ENCODE measurements around the gene TAF6. TPM values are rescaled to one million over a fixed set of nuclear protein-coding genes. Genes with fewer than 3 reads are reported as not detected.

Gene TAF6
- total RNA-seq, 2 experiments from 2014 or later = 48.6 to 55.3 TPM

DNA sequence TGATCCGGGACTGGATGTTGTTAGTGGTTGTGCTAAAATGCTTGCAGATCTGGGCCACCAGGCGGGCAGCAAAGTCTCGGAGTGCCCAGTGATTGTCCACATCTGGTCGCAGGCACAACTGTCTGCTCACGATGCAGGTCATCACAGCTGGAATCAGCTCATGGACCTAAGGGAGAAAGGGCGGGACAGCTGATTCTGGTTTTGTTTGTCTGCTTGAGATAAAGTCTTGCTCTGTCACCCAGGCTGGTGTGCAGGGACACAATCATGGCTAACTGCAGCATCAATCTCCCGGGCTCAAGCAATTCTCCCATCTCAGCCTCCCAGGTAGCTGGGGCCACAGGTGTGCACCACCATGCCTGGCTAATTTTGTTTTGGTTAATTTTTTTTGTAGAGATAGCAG is 8.0 kb downstream of the TAF6 start:
- DNase-seq = no peak
- Mint-ChIP-seq H3K36me3 (ENCODE audit: low read depth) (peaks cover 21% of the 10 kb centered on the region), H3K27ac (no peak overlapping the region), H3K9me3 (no peaks in the 10 kb centered on the region), H3K4me1 (ENCODE audit: low read depth) (no peaks in the 10 kb centered on the region), H3K4me3 (no peak overlapping the region), H3K27me3 (no peaks in the 10 kb centered on the region)
- intact Hi-C loops (cut with micrococcal nuclease) = no loop called here
- ChIA-PET POLR2A (interaction anchor here (0.8 to 4.8 kb wide), 5 partner anchors 9 to 645 kb away, joined by 3 to 59 read pairs (median 7); partner anchors contain the start of genes AP4M1, ATP5MF and MCM7), CTCF (interaction anchor here (0.8 to 1.2 kb wide), 2 partner anchors 9 to 20 kb away, joined by 3 to 4 read pairs; no protein-coding TSS in a partner anchor)
- ATAC-seq = no peak
- TF ChIP-seq, protein P1, sequence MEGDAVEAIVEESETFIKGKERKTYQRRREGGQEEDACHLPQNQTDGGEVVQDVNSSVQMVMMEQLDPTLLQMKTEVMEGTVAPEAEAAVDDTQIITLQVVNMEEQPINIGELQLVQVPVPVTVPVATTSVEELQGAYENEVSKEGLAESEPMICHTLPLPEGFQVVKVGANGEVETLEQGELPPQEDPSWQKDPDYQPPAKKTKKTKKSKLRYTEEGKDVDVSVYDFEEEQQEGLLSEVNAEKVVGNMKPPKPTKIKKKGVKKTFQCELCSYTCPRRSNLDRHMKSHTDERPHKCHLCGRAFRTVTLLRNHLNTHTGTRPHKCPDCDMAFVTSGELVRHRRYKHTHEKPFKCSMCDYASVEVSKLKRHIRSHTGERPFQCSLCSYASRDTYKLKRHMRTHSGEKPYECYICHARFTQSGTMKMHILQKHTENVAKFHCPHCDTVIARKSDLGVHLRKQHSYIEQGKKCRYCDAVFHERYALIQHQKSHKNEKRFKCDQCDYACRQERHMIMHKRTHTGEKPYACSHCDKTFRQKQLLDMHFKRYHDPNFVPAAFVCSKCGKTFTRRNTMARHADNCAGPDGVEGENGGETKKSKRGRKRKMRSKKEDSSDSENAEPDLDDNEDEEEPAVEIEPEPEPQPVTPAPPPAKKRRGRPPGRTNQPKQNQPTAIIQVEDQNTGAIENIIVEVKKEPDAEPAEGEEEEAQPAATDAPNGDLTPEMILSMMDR (IDR thresholded peaks at IDR 0.05) = no peak

DNA sequence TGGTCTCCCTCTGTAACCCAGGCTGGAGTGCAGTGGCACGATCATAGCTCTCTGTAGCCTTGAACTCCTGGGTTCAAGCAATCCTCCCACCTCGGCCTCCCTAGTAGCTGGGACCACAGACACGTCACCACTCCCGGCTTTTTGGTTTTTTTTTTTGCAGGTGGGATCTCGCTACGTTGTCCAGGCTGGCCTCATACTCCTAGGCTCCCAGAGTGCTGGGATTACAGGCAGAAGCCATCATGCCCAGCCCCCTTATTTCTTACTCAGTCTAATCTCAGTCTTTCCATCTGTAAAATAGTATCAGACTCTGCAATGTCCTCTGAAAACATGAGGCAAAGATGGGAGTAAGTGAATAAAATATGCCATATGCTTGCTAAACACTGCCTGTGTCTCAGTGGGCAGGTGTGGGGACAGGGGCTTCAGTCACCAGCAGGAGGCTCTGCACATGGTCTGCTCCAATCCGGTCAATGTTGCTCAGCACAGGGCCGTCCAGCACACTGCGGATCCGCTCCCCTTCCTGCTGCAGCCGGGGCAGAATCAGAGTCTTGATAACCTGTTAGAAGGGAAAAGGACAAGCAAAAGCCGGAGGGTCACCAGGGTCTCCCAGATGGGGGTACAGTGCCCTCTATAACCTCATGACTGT is 9.5 kb downstream of the TAF6 start:
- H3K9me3 Mint-ChIP-seq = no peaks in the 10 kb centered on the region

DNA sequence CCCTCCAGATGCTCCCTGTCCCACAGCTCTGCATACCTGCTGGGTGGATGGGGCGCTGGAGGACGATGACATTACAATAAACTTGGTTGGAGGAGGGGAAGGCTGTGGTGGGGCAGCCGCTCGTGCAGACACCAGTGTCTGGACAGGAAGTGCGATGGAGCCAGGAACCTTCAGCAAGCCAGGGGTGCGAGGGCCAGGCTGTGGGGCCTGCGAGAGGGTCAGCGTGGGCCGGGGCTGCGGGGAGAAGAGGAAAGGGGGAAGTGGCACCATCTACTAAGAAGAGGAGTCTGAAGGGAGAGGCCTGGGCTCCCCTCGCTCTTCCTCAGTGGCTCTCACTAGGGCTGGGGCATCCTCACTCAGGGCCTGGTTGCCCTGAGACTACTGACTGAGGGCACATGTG is 11.3 kb downstream of the TAF6 start:
- intact Hi-C loops (cut with micrococcal nuclease) = no loop called here
- ChIA-PET CTCF (no interaction called here), POLR2A (interaction anchor here (1.3 kb wide), 1 partner anchor 12 kb away, joined by 3 read pairs; no protein-coding TSS in a partner anchor)
- TF ChIP-seq, protein P1 (IDR thresholded peaks at IDR 0.05) = no peak
- Mint-ChIP-seq H3K4me3 (no peak overlapping the region), H3K27me3 (no peaks in the 10 kb centered on the region), H3K4me1 (ENCODE audit: low read depth) (peaks cover 2% of the 10 kb centered on the region), H3K36me3 (ENCODE audit: low read depth) (peaks cover 21% of the 10 kb centered on the region), H3K27ac (no peak overlapping the region), H3K9me3 (no peaks in the 10 kb centered on the region)
- ATAC-seq = no peak
- no peak for DNase-seq

More for the DNA sequence above, 9.5 kb downstream of the TAF6 start:
- POLR2A ChIA-PET = interaction anchor here (1.0 to 1.1 kb wide), 2 partner anchors 19 to 27 kb away, joined by 3 read pairs; no protein-coding TSS in a partner anchor
- no peaks in the 10 kb centered on the region for H3K4me1 Mint-ChIP-seq (ENCODE audit: low read depth)
- peaks cover 19% of the 10 kb centered on the region for H3K36me3 Mint-ChIP-seq (ENCODE audit: low read depth)
- no peak overlapping the region for H3K27ac Mint-ChIP-seq
- TF ChIP-seq, protein P1 (IDR thresholded peaks at IDR 0.05) = no peak
- H3K27me3 Mint-ChIP-seq = no peaks in the 10 kb centered on the region
- H3K4me3 Mint-ChIP-seq = no peak overlapping the region
- no peak for DNase-seq
- no peak for ATAC-seq
- CTCF ChIA-PET = no interaction called here
- intact Hi-C loops (cut with micrococcal nuclease) = no loop called here

DNA sequence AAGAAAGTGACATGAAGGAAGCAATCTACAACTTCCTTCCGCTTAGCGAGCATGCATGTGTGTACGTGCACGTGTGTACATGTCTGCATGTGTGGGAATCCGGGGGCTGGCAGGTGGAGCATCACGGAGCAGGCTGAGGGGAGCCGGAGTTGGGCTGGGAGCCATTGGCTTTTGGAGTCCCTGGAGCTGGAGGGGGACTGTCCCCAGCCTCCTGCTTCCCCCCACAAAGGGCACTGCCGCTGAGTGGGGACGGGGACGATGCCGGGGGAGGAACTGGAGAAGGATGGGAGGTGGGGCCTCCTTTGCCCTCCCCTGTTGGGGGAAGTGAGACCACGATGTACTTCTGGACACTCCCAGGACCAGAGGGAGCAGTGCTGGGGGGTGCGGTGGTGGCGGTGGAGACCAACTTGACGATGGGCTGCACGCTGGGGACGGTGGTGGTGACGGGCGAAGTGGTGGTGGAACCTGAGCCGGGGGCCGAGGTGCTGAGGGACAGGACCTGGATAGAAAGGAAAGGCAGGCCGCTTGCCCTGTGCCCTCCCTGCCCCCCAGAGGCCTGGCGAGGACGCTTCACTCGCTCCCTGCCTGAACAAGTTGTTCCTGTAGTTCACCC is 11.9 kb downstream of the TAF6 start:
- Mint-ChIP-seq H3K4me3 (no peak overlapping the region), H3K4me1 (ENCODE audit: low read depth) (peaks cover 8% of the 10 kb centered on the region), H3K9me3 (no peaks in the 10 kb centered on the region), H3K27ac (no peak overlapping the region), H3K36me3 (ENCODE audit: low read depth) (peaks cover 21% of the 10 kb centered on the region), H3K27me3 (no peaks in the 10 kb centered on the region)
- intact Hi-C loops (cut with micrococcal nuclease) = no loop called here
- no peak for ATAC-seq
- POLR2A ChIA-PET = interaction anchor here (1.3 to 8.5 kb wide), 3 partner anchors 12 to 16 kb away, joined by 3 to 187 read pairs (median 3); partner anchors contain the start of gene COPS6
- DNase-seq = no peak
- CTCF ChIA-PET = no interaction called here
- TF ChIP-seq, protein P1 (IDR thresholded peaks at IDR 0.05) = no peak

DNA sequence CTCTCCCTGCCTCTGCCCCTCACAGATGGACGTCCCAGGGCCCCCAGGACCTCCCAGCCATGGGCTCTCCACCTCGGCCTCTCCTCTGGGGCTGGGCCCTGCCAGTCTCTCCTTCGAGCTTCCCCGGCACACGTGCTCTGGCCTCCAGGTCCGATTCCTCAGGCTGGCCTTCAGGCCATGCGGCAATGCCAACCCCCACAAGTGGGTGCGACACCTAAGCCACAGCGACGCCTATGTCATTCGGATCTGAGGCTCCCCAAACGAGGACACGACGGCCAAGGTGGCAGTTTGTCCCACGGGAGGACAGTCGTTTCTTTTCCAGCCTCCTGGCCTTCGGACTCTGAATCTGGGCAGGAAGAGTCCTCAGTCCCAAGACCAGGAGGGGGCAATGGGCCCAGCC is 12.5 kb downstream of the TAF6 start:
- ATAC-seq = no peak
- POLR2A ChIA-PET = interaction anchor here (1.4 to 8.5 kb wide), 2 partner anchors 14 to 16 kb away, joined by 3 to 187 read pairs; partner anchors contain the start of gene COPS6
- Mint-ChIP-seq H3K36me3 (ENCODE audit: low read depth) (peaks cover 20% of the 10 kb centered on the region), H3K27me3 (no peaks in the 10 kb centered on the region), H3K9me3 (no peaks in the 10 kb centered on the region), H3K4me3 (no peak overlapping the region), H3K4me1 (ENCODE audit: low read depth) (peaks cover 8% of the 10 kb centered on the region), H3K27ac (no peak overlapping the region)
- CTCF ChIA-PET = no interaction called here
- TF ChIP-seq, protein P1 (IDR thresholded peaks at IDR 0.05) = no peak
- intact Hi-C loops (cut with micrococcal nuclease) = no loop called here
- no peak for DNase-seq
